ENCODE measurements around the gene RESF1.

The RESF1 gene

GRCh38 chr12:31959161-31959700, at the start of gene RESF1 (continued):
- no peak for TF ChIP-seq ZNF18 (tag by site-specific recombination; IDR thresholded peaks at IDR 0.05)
- TF ChIP-seq ZNF140 (tag by site-specific recombination; IDR thresholded peaks at IDR 0.05): no peak
- no peak for TF ChIP-seq ZNF391 (tag by site-specific recombination; IDR thresholded peaks at IDR 0.05; ENCODE audit: borderline replicate concordance, low read depth)
- TF ChIP-seq ZNF335 (tag by site-specific recombination; conservative IDR thresholded peaks at IDR 0.05): peak; percentile 74
- TF ChIP-seq ZBTB20 (tag by site-specific recombination; IDR thresholded peaks at IDR 0.05): peak; percentile 94
- TF ChIP-seq RBAK (tag by site-specific recombination; IDR thresholded peaks at IDR 0.05): no peak
- TF ChIP-seq ZNF76 (tag by site-specific recombination; IDR thresholded peaks at IDR 0.05; ENCODE audit: borderline replicate concordance, low read depth): no peak
- no peak for TF ChIP-seq CTCF (tag by site-specific recombination; IDR thresholded peaks at IDR 0.05)
- no peak for TF ChIP-seq ZNF626 (tag by site-specific recombination; IDR thresholded peaks at IDR 0.05)
- no peak for TF ChIP-seq ZNF114 (tag by site-specific recombination; IDR thresholded peaks at IDR 0.05)
- TF ChIP-seq HIC1 (tag by site-specific recombination; IDR thresholded peaks at IDR 0.05): peak; percentile 76
- TF ChIP-seq ZSCAN30 (tag by site-specific recombination; IDR thresholded peaks at IDR 0.05): peak; percentile 99
- peak; percentile 61 for TF ChIP-seq SCRT2 (tag by site-specific recombination; IDR thresholded peaks at IDR 0.05)
- no peak for TF ChIP-seq ZNF146 (tag by site-specific recombination; IDR thresholded peaks at IDR 0.05)
- no peak for TF ChIP-seq PRDM1 (tag by site-specific recombination; IDR thresholded peaks at IDR 0.05)
- no peak for TF ChIP-seq YY2 (tag by site-specific recombination; IDR thresholded peaks at IDR 0.05)
- no peak for TF ChIP-seq PRDM6 (tag by site-specific recombination; IDR thresholded peaks at IDR 0.05)
- no peak for TF ChIP-seq ELK4 (IDR thresholded peaks at IDR 0.05; ENCODE audit: borderline replicate concordance, low read depth, low read length)
- no peak for TF ChIP-seq ZNF311 (tag by site-specific recombination; IDR thresholded peaks at IDR 0.05; ENCODE audit: borderline replicate concordance)
- TF ChIP-seq KLF7 (tag by site-specific recombination; IDR thresholded peaks at IDR 0.05; ENCODE audit: borderline replicate concordance): no peak
- no peak for TF ChIP-seq ZNF473 (tag by site-specific recombination; IDR thresholded peaks at IDR 0.05)
- 0 out of 2 replicates have a peak, but pooled peaks have one; percentile 40 for TF ChIP-seq INSM2 (tag by site-specific recombination; IDR thresholded peaks at IDR 0.05)
- no peak for TF ChIP-seq TSHZ1 (tag by site-specific recombination; IDR thresholded peaks at IDR 0.05; ENCODE audit: borderline replicate concordance)
- peak; percentile 80 for TF ChIP-seq ZBTB26 (tag by site-specific recombination; optimal IDR thresholded peaks at IDR 0.05)
- TF ChIP-seq ZNF624 (tag by site-specific recombination; IDR thresholded peaks at IDR 0.05): no peak

Data from HEK293 (cell line).